A549 (cell line): ENCODE results near the gene PTPRD. TPM values are rescaled to one million over a fixed set of nuclear protein-coding genes. Genes with fewer than 3 reads are reported as not detected.

ENCODE experiments used
- ATAC-seq, 2 experiments: fragments of 200-7000 bp in 1 of 2; fragments of >200 bp in 1 of 2; cut with Nextera tagmentation in 1 of 2; cut with Tn5 transposase in 1 of 2; 3 replicates each; pipeline versions ENCODE4 v1.8.0 to v1.9.1; 2018 to 2020; ENCODE audit warnings: mild to moderate bottlenecking in 1 of 2, moderate library complexity in 1 of 2
- CTCF ChIA-PET: fragments of 300-600 bp; sonication (Branson Sonifier 250); formaldehyde crosslinking; extraction: SDS; loops from one replicate; lab custom pipeline; 2021; ENCODE audit warnings: antibody characterized with exemption, inconsistent platforms; lab: Yijun Ruan, JAX
- POLR2A ChIA-PET: fragments of 350-600 bp; formaldehyde crosslinking; extraction: SDS; loops from one replicate; lab custom pipeline; 2021; ENCODE audit warnings: antibody characterized with exemption, inconsistent platforms; lab: Yijun Ruan, JAX
- DNase-seq, 2 experiments: peaks; one replicate each; pipeline versions ENCODE4 v3.0.0 to v3.0.0-alpha.2; 2011 to 2016; ENCODE audit warnings: low read depth in 1 of 2, low spot score in 1 of 2
- FAIRE-seq: peaks from 2 replicates; lab custom pipeline; 2011; peaks lifted over from hg19 to GRCh38; lab: Jason Lieb, UNC
- H3K27ac ChIP-seq, 2 experiments: fragments of >200 bp; sonication (Bioruptor Twin); formaldehyde crosslinking; 3 replicates each; pipeline ENCODE4 v1.5.1; 2016 to 2017
- H3K4me1 ChIP-seq: fragments of >200 bp; sonication (Bioruptor Twin); formaldehyde crosslinking; 3 replicates; pipeline ENCODE4 v1.6.1; 2016
- H3K4me2 ChIP-seq: fragments of >200 bp; sonication (Bioruptor Twin); formaldehyde crosslinking; 3 replicates; pipeline ENCODE4 v1.6.1; 2016
- H3K4me3 ChIP-seq: fragments of >200 bp; sonication (Bioruptor Twin); formaldehyde crosslinking; 3 replicates; pipeline ENCODE4 v1.5.1; 2016
- H3K9me3 ChIP-seq: fragments of >200 bp; sonication (Bioruptor Twin); formaldehyde crosslinking; 3 replicates; pipeline ENCODE4 v1.6.1; 2016
- BCL3 ChIP-seq: fragments of >200 bp; sonication (Bioruptor Twin); formaldehyde crosslinking; IDR thresholded peaks from 3 replicates; pipeline ENCODE4 v1.6.1; 2016
- BHLHE40 ChIP-seq: IDR thresholded peaks from 2 replicates; pipeline ENCODE4 v1.6.1; 2012; ENCODE audit warnings: low read depth, low read length, inconsistent platforms
- CBX2 ChIP-seq: fragments of 200-600 bp; sonication (generic); IDR thresholded peaks from 2 replicates; pipeline ENCODE4 v1.6.1; 2016; ENCODE audit warnings: low read depth, mild to moderate bottlenecking, borderline replicate concordance
- EP300 ChIP-seq, 2 experiments: fragments of >200 bp; sonication (Bioruptor Twin); formaldehyde crosslinking; IDR thresholded peaks; 2 replicates in 1 of 2; 3 replicates in 1 of 2; pipeline ENCODE4 v1.6.1; 2016 to 2017
- FOSB ChIP-seq: fragments of 250-450 bp; sonication (Bioruptor Pico); IDR thresholded peaks from 2 replicates; pipeline ENCODE4 v1.5.0; 2020; ENCODE audit warnings: mild to moderate bottlenecking, moderate library complexity
- GATA3 ChIP-seq: IDR thresholded peaks from 2 replicates; pipeline ENCODE4 v1.6.1; 2012; ENCODE audit warnings: borderline replicate concordance
- HDAC2 ChIP-seq: fragments of 200-600 bp; sonication (generic); IDR thresholded peaks from 2 replicates; pipeline ENCODE4 v1.6.1; 2016
- HEYL ChIP-seq: fragments of 250-450 bp; sonication (Bioruptor Pico); IDR thresholded peaks from 2 replicates; pipeline ENCODE4 v1.8.0; 2021; ENCODE audit warnings: mild to moderate bottlenecking, moderate library complexity
- HMGXB4 ChIP-seq: fragments of 250-450 bp; sonication (Bioruptor Pico); IDR thresholded peaks from 2 replicates; pipeline ENCODE4 v1.5.0; 2021; ENCODE audit warnings: mild to moderate bottlenecking, moderate library complexity, borderline replicate concordance
- JUN ChIP-seq, 2 experiments: fragments of >200 bp; sonication (Bioruptor Twin); formaldehyde crosslinking; IDR thresholded peaks; 2 replicates in 1 of 2; 3 replicates in 1 of 2; pipeline ENCODE4 v1.6.1; 2016 to 2017
- MAZ ChIP-seq: fragments of 150-350 bp; IDR thresholded peaks from 2 replicates; pipeline ENCODE4 v1.6.1; 2014; ENCODE audit warnings: antibody characterized with exemption, low read depth, low read length, borderline replicate concordance
- MYC ChIP-seq: IDR thresholded peaks from 2 replicates; pipeline ENCODE4 v1.6.1; 2012; ENCODE audit warnings: mild to moderate bottlenecking, inconsistent platforms, low read length, improper control_type of control experiment, borderline replicate concordance
- NFE2L2 ChIP-seq: fragments of 150-350 bp; conservative IDR thresholded peaks from 2 replicates; pipeline ENCODE4 v1.6.1; 2014; ENCODE audit warnings: low read length
- NPAS2 ChIP-seq: fragments of 250-450 bp; sonication (Bioruptor Pico); IDR thresholded peaks from 2 replicates; pipeline ENCODE4 v1.8.0; 2022; ENCODE audit warnings: mild to moderate bottlenecking, moderate library complexity, borderline replicate concordance
- PHF8 ChIP-seq: fragments of 200-600 bp; sonication (generic); IDR thresholded peaks from 2 replicates; pipeline ENCODE4 v1.6.1; 2016; ENCODE audit warnings: low read depth, mild to moderate bottlenecking, antibody characterized with exemption, moderate library complexity, borderline replicate concordance
- POLR2A ChIP-seq: IDR thresholded peaks from 2 replicates; pipeline ENCODE4 v1.6.1; 2012; ENCODE audit warnings: mild to moderate bottlenecking, low read length
- POLR2AphosphoS2 ChIP-seq: conservative IDR thresholded peaks from 2 replicates; pipeline ENCODE4 v1.6.1; 2012; ENCODE audit warnings: low read length, improper control_type of control experiment, inconsistent platforms
- RCOR1 ChIP-seq: fragments of 150-350 bp; IDR thresholded peaks from 2 replicates; pipeline ENCODE4 v1.6.1; 2014; ENCODE audit warnings: antibody characterized with exemption, low read length, low read depth
- RFX5 ChIP-seq: fragments of 450-650 bp; IDR thresholded peaks from 2 replicates; pipeline ENCODE4 v1.7.1; 2014; ENCODE audit warnings: antibody characterized with exemption, mild to moderate bottlenecking, moderate library complexity
- SMC3 ChIP-seq: fragments of >200 bp; sonication (Bioruptor Twin); formaldehyde crosslinking; IDR thresholded peaks from 3 replicates; pipeline ENCODE4 v1.6.1; 2018; ENCODE audit warnings: inconsistent platforms
- TFCP2L1 ChIP-seq: fragments of 250-450 bp; sonication (Bioruptor Pico); IDR thresholded peaks from 2 replicates; pipeline ENCODE4 v1.5.0; 2021; ENCODE audit warnings: mild to moderate bottlenecking
- TP53 ChIP-seq: fragments of 250-450 bp; sonication (Bioruptor Pico); IDR thresholded peaks from 2 replicates; pipeline ENCODE4 v1.5.0; 2021; ENCODE audit warnings: mild to moderate bottlenecking, moderate library complexity
- ZC3H11A ChIP-seq: fragments of 450-650 bp; IDR thresholded peaks from 2 replicates; pipeline ENCODE4 v1.6.1; 2014; ENCODE audit warnings: antibody characterized with exemption, mild to moderate bottlenecking
- ZSCAN20 ChIP-seq: fragments of 250-450 bp; sonication (Bioruptor Pico); IDR thresholded peaks from 2 replicates; pipeline ENCODE4 v1.8.0; 2022; ENCODE audit warnings: mild to moderate bottlenecking, moderate library complexity
- whole genome bisulfite sequencing: methylation state at CpG from one replicate; pipeline ENCODE4 v1.1.6; 2017; ENCODE audit errors: missing lambda C conversion rate; 5-methylcytosine and 5-hydroxymethylcytosine counted together
- polyA plus RNA-seq, 4 experiments: library from polyadenylated mRNA; depleted of rRNA in 3 of 4; stranded (reverse); fragments of >200 nt; fragmentation: RNase III in 1 of 4; extraction: RNeasy Plus Mini Kit Qiagen cat#74134 plus additional on column Dnase treatment in 1 of 4; gene quantifications; 2 replicates in 3 of 4; 3 replicates in 1 of 4; pipeline ENCODE4 v1.2.3, GENCODE V29; 2011 to 2017

Gene PTPRD
- polyA plus RNA-seq, 2 of the 4 experiments (the other 2 are of a cell fraction), result 0.39 to 1.3 TPM

DNA sequence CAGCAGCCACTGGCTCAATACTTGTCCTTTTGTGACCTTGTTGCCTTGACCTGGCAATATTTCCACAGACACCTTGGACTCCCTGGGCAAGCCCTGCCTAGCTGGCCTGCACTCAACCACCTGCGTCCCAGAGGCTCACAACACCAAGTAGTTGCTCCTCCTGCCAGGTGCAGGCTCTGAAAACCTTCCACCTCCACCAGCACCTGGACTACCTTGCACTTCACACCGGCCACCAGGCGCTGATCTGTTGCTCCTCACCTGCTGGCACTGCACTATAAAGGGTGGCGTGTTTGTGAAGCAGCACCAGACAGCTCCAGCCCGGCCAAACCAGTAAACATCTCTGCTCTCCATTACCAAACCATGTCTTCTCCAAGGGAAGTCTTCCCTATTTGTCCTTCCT is 997.7 kb downstream of the PTPRD start:
- no peak for DNase-seq
- 5% methylated on average over 5 of the region's 5 CpGs for WGBS
- no peak for FAIRE-seq

GRCh38 chr9:9614607-9615006 is 998.2 kb downstream of the PTPRD start:
- 4% methylated on average over 2 of the region's 2 CpGs for WGBS
- ChIA-PET POLR2A (no interaction called here), CTCF (interaction anchor here (1.4 kb wide), 1 partner anchor 8 kb away, joined by 3 read pairs; no protein-coding TSS in a partner anchor)
- no peak for ATAC-seq
- no peak for FAIRE-seq
- Histone ChIP-seq H3K4me1 (no peaks in the 10 kb centered on the region), H3K4me3 (no peak overlapping the region), H3K9me3 (no peaks in the 10 kb centered on the region), H3K27ac (no peak overlapping the region), H3K4me2 (no peak overlapping the region)
- no peak for DNase-seq
- TF ChIP-seq TFCP2L1 (CRISPR knock-in tag) (no peak), SMC3 (no peak), MAZ (no peak), MYC (no peak), POLR2AphosphoS2 (no peak), RCOR1 (no peak), GATA3 (no peak), ZSCAN20 (CRISPR knock-in tag) (no peak), CBX2 (no peak), RFX5 (no peak)

More for the DNA sequence above, 997.7 kb downstream of the PTPRD start:
- no peak overlapping the region for H3K4me2 ChIP-seq
- TF ChIP-seq PHF8 (no peak), BCL3 (no peak), HDAC2 (no peak), HMGXB4 (CRISPR knock-in tag) (no peak)
- no peaks in the 10 kb centered on the region for H3K4me1 ChIP-seq
- H3K4me3 ChIP-seq, result no peak overlapping the region
- ChIA-PET POLR2A (no interaction called here), CTCF (interaction anchor here (1.4 kb wide), 1 partner anchor 9 kb away, joined by 3 read pairs; no protein-coding TSS in a partner anchor)
- H3K27ac ChIP-seq, result no peak overlapping the region
- ATAC-seq, result no peak
- H3K9me3 ChIP-seq, result no peaks in the 10 kb centered on the region

DNA sequence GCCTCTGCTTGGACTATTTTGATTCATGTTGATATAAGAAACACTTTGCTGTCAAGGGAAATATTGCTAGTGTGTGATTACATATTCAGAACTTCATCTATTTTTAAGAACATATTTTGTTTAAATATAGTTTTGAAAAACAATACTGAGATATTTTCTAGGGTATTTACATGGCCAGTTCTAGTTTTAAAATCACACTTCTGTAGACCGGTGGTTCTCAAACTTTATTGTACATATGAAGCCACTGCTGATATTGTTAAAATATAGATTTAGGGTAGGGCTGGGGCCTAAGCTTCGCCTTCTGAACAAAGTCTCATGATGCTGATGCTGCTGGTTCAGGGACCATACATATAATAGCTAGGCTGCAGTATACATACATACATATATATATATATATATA is 1000.0 kb downstream of the PTPRD start:
- no peaks in the 10 kb centered on the region for H3K9me3 ChIP-seq
- H3K4me3 ChIP-seq, result no peak overlapping the region
- POLR2A ChIA-PET, result no interaction called here
- no peak for TF ChIP-seq POLR2A
- no peak for TF ChIP-seq JUN (IDR thresholded peaks at IDR 0.05)
- TF ChIP-seq NPAS2 (CRISPR knock-in tag), result no peak
- TF ChIP-seq POLR2AphosphoS2, result no peak
- no peak for TF ChIP-seq HEYL (CRISPR knock-in tag)
- no peak for TF ChIP-seq TFCP2L1 (CRISPR knock-in tag)
- TF ChIP-seq FOSB (CRISPR knock-in tag), result no peak
- no peak for TF ChIP-seq TP53 (CRISPR knock-in tag)
- no peak for TF ChIP-seq EP300 (IDR thresholded peaks at IDR 0.05)
- no peak for TF ChIP-seq BHLHE40
- TF ChIP-seq MYC, result no peak
- no peak for TF ChIP-seq NFE2L2
- TF ChIP-seq ZC3H11A, result no peak
- TF ChIP-seq, all 56 proteins: peak for 0
- WGBS, result 45% methylated on average over 2 of the region's 2 CpGs
- DNase-seq (no peak), ATAC-seq (no peak), FAIRE-seq (no peak)
- no peak overlapping the region for H3K4me2 ChIP-seq
- H3K27ac ChIP-seq, result no peak overlapping the region
- CTCF ChIA-PET, result no interaction called here
- no peaks in the 10 kb centered on the region for H3K4me1 ChIP-seq
